HG02970 (cell line): ENCODE measurements around the gene KDM2B.

Experiments
- ATAC-seq: cut with Tn5 transposase; IDR thresholded peaks from one replicate; pipeline ENCODE4 v1.9.1; 2021; ENCODE audit warnings: mild to moderate bottlenecking, moderate library complexity, moderate number of reproducible peaks; ENCODE audit not compliant: unreplicated experiment, low FRiP score

Gene KDM2B

GRCh38 chr12:121568518-121568917 lies 12.3 kb downstream of the KDM2B start:
- no peak for ATAC-seq

- ATAC-seq, result no peak
Measured at GRCh38 chr12:121565076-121565475, 15.7 kb downstream of the KDM2B start.

GRCh38 chr12:121562488-121562887 lies 18.3 kb downstream of the KDM2B start:
- no peak for ATAC-seq

GRCh38 chr12:121561009-121561395 lies 19.8 kb downstream of the KDM2B start:
- ATAC-seq, result no peak

- no peak for ATAC-seq
Measured at GRCh38 chr12:121560392-121561008, 20.3 kb downstream of the KDM2B start.

- ATAC-seq, result no peak
Measured at GRCh38 chr12:121558956-121559355, 21.9 kb downstream of the KDM2B start.

GRCh38 chr12:121550974-121551634 lies 29.7 kb downstream of the KDM2B start:
- ATAC-seq, result no peak

GRCh38 chr12:121549075-121549474 lies 31.7 kb downstream of the KDM2B start:
- ATAC-seq, result no peak

- ATAC-seq, result no peak
Measured at GRCh38 chr12:121545480-121545879, 35.3 kb downstream of the KDM2B start.

GRCh38 chr12:121543786-121544185 lies 37.0 kb downstream of the KDM2B start:
- ATAC-seq, result no peak

- ATAC-seq, result no peak
Measured at GRCh38 chr12:121539908-121540307, 40.9 kb downstream of the KDM2B start.

- no peak for ATAC-seq
Measured at GRCh38 chr12:121538699-121539061, 42.1 kb downstream of the KDM2B start.

GRCh38 chr12:121537814-121538698 lies 42.8 kb downstream of the KDM2B start:
- peak; percentile 10 for ATAC-seq

- peak; percentile 65 for ATAC-seq
Measured at GRCh38 chr12:121536899-121537813, 43.7 kb downstream of the KDM2B start.

GRCh38 chr12:121536054-121536898 lies 44.5 kb downstream of the KDM2B start:
- ATAC-seq, result peak; percentile 20

- no peak for ATAC-seq
Measured at GRCh38 chr12:121535150-121536053, 45.4 kb downstream of the KDM2B start.

GRCh38 chr12:121534495-121535148 lies 46.2 kb downstream of the KDM2B start:
- ATAC-seq, result peak; percentile 22
